ENCODE results near the gene ZFPM1.
"Not testable (repeated sequence)": the region's sequence is repeated elsewhere in the genome, so short reads cannot be mapped to it uniquely, and the experiment has no call there.

Gene ZFPM1

DNA sequence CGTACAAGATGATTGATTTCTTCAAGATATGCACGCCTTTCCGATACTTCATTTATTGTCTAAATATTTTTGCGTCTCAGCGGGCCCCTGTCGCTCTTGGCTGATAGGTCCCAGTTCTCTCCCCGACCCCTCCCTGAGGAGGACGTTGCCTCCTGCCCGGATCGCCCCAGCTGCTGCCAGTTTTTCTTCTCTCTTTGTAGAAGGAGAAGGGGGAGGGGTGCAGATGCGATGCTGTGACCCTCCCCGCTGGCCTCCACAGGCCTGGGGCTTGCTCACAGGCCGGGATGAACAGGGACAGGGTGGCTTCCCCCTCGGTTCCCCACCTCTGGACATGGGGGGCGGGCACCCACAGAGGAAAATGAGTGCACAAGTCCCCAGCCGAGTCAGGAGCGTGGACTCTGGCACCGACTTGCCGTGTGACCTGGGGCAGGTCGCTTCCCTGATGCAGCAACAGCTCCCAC, 63.6 kb downstream of the ZFPM1 start:
- no peak for DNase-seq

GRCh38 chr16:88517208-88517774, 64.2 kb downstream of the ZFPM1 start:
- DNase-seq: not testable (repeated sequence)

- not testable (repeated sequence) for DNase-seq
These were observed 65.5 kb downstream of the ZFPM1 start for GRCh38 chr16:88518411-88519111.

GRCh38 chr16:88519240-88519639, 66.2 kb downstream of the ZFPM1 start:
- DNase-seq: no peak

- no peak for DNase-seq
These were observed 67.0 kb downstream of the ZFPM1 start for GRCh38 chr16:88519938-88520653.

DNA sequence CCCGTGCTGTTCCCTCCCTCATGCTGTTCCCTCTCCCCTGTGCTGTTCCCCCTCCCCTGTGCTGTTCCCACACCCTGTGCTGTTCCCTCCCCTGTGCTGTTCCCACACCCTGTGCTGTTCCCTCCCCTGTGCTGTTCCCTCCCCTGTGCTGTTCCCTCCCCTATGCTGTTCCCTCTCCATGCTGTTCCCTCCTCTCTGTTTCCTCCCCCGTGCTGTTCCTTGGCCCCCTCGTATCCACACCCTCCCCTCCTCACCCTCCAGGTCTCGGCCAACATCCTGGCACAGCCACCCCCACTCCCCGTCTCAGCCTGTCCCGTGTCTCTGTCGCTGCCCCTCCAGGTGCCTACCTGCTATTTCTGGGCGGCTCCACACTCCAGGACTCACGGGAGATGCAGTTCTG, 68.6 kb downstream of the ZFPM1 start:
- no peak for DNase-seq

DNA sequence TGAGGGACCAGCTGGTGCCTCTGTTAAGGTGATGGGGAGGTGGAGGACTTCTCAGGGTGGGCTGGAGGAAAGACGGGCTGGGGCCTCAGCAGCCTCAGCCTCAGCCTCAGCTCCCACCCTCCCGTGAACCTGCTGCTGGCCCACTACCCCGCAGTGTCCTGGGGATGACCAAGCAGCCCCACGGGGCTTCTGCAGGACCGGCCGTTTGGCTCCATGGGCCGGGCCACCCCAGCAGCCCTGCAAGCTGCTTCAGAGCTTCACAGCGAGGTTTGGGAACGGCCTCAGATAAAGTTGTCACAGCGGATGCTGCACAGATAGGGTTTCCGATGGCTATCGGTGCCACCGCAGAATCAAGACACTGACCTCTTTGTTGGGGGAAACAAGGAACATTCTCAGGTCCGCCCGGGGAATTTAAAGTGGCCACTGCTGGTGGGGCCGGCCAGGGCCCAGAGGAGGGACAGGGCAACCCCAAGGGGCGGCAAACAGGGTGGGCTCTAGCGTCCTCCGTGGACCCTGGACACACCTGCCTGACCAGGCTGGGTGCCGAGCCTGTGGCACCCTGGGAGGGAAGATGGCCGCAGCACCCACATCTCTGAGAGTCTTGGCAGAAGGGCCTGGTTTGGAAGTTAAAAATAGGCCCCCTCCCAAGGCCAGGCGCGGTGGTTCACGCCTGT, 69.3 kb downstream of the ZFPM1 start:
- DNase-seq: no peak

DNA sequence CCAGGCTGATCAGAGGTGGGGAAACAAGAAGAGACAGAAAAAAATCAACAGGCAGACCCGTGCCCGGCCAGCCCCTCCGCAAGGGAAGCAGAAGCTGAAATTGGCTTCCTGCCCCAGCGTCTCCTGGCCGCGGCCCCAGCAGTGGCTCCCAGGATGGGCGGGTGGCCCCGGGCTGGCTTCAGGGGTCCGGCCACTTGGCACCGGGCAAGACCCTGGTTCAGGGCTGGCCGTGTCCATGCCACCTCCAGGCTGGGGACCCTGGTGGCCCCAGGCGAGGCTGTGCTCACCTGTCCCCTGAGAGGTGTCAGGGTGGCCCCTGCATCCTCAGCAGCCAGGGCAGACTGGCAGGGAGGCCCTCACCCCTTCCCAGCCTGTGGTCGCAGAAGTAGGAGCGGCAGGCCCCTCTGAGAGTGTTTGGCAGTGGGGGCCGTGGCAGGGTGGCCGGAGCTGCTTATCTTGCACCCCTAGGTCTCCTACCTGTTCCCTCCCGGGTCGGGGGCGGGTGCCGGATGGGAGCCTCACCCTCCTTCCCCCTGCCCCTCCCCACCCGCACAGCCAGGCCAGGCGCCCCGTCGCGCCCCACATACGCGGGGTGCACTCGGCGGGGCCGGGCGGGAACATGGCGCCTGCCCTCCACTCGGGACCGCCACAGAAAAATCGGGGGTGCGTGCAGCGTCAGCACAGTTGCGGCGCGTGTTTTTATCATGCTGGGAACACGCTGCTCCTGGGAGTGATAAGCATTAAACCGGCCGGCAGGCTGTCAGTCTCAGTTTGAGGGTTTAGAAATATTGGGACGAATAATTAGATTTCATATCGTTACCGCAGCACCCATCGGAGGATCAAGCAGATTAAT, 70.5 kb downstream of the ZFPM1 start:
- no peak for DNase-seq

DNA sequence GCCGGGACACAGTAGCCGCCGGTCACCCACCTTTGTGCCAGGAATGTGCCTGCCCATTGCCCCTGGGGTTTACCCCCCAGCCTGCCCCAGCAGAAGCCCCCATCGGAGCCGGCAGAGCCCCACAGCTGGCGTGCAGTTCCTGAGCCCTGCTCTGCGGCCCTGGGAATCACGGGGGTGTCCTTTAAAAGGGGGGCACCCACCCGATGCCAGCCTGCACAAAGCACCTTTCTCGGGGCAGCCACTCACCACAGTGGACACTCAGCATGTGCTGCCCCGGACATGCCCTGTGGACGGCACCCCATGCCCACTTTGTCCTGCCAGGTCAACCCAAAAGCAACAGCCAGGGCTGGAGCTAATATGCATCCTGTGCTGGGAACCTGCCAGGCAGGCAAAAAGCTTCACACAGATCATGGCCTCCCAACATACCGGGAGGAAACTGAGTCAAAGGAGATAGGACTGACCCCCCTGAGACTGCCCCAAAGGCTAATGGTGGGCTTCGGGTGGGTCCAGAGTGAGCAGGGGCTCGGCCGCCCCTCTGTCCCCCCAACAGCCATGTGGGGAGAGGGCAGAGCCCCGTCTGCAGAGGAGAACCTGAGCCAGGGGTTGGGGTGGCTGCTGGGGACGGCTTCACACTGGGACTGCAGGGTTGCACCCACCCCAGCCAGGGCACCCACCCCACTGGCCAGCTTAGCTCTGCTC, 71.3 kb downstream of the ZFPM1 start:
- DNase-seq: no peak

DNA sequence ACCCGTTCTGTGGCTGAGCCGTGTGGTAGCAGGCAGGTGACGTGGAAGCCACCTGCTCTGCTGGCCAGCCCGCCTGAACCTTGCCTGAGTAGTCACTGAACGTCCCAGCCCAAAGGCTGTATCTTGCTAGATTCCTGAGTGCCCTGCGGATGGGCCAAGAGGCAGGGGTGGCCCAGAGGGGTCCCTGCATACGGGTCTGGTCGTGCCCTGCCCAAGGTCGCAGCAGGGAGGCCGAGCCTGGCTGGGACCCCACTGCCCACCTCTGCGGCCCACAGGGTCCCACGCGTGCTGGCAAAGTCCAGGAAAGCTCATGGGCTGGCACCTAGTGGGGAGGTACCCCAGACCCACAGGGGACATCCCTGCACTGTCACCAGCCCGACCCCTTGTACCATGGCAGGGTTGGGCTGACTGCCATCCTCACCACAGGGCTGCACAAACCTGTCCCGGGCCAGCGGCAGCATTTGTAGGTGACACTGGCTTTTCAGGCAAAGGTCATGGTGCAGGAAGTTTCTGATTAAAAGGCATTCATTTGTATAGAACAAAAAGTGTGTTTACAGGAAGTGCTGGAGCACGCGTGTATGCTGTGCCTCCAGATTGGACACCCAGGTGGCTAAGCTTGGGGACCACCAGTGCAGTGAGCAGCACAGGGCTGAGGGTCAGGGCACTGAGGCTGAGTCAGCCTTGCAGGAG, 72.0 kb downstream of the ZFPM1 start:
- no peak for DNase-seq

DNA sequence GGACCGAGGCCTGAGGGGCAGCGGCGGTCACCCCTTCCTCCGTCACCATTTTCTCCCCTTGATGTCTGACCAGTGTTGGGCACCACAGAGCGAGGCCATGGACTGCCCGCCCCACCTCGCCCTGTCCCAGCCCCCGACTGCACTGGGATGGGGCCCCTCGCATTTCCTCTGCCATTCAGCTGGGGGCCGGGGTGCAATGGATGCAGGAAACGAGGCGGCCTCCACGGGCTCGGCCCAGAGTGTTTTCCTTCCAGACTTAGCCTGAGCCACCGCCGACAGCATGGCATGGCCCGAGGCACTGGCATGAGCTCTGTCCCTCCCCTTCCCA, 72.5 kb downstream of the ZFPM1 start:
- DNase-seq: no peak

DNA sequence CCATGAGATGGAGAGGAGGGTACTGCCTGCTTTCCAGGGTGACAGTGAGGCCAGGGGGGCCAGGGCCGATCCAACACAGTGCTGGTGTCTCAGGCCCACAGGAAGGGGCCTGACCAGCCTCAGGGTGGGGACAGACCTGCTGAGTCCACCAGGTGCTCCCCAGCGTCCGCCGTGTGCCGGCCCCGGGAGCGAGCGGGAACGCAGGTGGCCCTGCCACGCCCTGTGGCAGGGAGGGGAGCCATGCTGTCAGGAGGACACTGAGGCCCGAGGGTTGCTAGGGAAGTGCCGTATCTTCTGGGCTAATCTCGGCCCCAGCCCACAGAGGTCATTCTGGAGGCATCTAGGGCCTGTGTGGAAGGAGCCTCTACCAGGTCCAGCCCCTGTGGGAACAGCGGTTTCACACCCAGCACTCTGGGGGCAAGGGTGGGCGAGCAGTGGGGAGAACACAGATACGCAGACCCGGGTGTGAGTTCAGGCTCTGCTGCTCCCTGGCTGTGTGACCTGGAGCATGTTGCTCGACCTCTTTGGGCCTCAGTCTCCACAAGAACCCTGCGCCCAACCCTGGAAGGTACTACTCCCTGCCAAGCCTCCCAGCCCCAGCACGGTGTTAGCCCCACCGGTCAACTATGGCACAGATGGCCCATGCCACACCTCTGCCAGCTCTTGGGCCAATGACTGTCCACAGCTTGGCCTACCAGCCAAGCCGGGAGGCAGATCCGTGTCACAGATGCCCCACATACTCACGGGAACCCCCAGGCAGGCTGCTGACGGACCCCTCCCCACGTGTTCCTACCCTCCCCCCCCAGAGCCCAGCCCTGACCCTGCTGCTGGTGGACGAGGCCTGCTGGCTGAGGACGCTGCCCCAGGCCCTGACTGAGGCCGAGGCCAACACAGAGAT, 73.2 kb downstream of the ZFPM1 start:
- DNase-seq: no peak

GRCh38 chr16:88526906-88527185, 73.8 kb downstream of the ZFPM1 start:
- no peak for DNase-seq

GRCh38 chr16:88527186-88527936, 74.3 kb downstream of the ZFPM1 start:
- peak; percentile 51 for DNase-seq

DNA sequence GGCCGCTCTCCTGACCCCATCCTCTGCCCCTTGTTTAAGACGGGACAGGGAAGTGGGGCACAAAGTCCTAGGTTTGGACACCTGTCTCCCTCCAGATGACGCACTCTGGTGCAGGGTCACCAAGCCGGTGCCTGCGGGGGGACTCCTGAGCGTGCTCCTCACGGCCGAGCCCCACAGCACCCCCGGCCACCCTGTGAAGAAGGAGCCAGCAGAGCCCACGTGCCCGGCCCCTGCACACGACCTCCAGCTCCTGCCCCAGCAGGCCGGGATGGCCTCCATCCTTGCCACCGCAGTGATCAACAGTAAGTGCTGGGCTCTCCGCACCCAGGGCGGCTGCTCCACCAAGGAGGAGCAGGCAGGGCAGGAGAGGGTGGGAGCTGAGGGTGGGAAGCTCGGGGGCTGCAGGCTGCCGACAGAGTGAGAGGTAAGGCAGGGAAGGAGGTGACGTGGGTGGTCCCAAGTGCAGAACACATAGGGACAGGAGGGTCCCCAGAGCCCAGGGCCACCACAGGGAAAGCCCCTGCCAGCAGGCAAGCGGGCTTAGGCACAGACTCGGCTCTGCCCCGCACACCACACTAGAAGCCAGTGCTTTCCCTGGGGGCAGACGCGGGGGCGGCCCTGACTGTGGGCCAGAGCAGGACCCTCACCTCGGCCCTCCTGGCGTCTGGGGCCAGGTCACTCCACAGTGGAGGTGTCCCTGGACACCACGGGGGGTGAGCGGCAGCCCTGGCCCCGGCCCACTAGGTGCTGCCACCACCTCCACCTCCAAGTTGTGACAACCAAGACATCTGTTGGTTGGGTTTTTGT, 75.1 kb downstream of the ZFPM1 start:
- DNase-seq: no peak

DNA sequence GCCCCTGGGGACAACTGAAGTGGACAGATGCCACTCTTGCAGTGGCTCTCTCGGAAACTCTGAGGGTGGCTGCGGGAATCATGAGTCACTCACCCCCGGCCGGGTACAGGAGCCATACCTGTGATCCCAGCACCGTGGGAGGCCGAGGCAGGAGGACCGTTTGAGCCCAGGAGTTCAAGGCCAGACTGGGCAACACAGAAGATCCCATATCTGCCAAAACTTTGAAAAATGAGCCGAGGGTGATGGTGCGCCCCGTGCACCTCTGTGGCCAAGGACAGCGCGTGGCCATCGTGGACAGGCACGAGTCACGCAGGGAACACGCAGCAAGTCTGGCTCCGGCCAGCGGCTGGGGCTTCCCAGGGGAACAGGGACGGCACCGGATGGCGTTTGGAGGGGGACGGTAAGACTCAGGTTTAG, 75.8 kb downstream of the ZFPM1 start:
- no peak for DNase-seq

DNA sequence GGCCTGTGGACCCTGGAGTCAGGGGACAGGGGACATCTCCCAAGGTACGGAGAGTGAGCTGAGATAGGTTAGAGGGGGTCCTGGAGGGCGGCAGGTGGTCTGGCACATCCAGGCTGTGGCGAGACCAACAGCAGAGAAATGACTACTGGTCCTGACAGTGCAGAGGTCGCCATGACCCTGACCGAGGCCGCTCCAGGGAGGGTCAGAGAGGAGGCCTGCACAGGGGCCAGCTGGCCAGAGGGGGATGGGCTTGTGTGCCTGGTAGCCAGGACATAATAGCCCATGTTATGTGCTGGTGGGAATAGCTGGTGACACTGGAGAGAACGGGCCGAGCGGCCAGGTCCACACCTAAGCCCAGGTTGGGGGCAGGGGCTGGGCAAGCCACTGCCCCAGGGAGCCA, 76.5 kb downstream of the ZFPM1 start:
- no peak for DNase-seq

GRCh38 chr16:88530051-88530857, 77.2 kb downstream of the ZFPM1 start:
- no peak for DNase-seq
